DMS153 treated with DMSO at 0.1 percent for 48 hours (cell line): ENCODE measurements around the gene ATG4C.

Experiments
- DNase-seq: peaks from one replicate; lab custom pipeline; 2025; ENCODE audit not compliant: unreplicated experiment; lab: John Stamatoyannopoulos, UW

The ATG4C gene

GRCh38 chr1:62836856-62837540 lies 53.1 kb downstream of the ATG4C start:
- no peak for DNase-seq

DNA sequence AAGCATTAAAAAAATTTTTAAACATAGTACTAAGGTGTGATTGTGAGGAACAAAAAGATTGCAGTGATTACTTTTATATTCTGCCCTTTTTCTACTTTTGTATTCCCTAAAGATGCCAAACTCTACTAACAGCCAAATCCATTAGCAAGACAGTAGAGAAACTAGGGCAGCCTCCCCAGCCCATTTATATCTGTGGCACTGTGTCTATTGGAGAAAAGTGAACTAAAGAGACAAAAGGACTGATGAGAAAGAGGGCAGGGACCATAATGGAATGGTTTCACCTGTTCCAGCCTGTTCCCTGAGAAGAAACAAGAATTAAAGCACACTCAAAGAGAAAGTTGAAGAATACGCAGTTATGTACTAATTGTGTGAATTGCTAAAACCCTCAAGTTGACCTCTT lies 56.6 kb downstream of the ATG4C start:
- no peak for DNase-seq

DNA sequence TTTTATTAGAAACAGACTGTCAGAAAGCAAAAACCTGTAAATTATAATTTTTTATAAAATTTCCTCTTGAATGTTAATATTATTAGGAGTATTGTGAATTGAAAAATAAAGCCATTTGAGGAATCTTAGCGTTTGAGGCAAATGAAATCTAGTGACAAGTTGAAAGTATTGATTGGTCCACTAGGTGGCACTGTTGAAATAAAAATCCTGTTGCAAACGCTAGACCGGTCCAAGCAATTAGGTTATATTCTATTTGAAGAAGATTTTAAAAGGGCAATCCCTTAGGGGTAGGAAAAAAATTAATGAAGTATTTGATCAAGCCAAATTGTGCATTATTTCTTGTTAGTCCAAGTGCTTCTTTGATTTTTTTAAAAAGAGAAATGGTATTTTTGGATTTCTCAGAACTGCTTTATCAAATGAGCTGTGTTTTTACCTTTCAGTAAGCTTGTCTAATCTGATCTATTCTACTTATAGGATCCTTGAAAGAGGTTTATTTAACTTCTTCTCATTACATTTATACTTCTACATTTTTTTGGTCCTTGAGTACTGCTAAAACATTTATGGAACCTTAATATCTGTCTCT lies 57.7 kb downstream of the ATG4C start:
- DNase-seq, result peak; percentile 59

DNA sequence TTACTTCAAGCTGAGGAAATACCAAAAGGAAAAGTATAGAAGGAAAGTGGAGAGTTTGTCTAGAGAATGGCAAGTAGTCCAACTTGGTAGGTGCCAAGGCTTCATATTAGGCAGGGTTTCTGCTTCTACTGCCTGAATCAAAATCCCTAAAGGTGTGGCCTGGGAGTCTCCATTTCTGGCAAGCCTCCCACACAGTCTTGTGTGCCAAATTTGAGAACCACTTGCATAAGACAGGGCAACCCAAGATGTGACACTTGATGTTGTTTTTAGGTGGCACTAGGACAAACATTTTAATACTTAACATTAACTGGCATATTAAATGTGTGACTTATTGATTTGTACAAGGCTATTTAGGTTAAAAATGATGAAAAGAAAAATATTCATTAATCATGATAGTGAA lies 60.1 kb downstream of the ATG4C start:
- no peak for DNase-seq

DNA sequence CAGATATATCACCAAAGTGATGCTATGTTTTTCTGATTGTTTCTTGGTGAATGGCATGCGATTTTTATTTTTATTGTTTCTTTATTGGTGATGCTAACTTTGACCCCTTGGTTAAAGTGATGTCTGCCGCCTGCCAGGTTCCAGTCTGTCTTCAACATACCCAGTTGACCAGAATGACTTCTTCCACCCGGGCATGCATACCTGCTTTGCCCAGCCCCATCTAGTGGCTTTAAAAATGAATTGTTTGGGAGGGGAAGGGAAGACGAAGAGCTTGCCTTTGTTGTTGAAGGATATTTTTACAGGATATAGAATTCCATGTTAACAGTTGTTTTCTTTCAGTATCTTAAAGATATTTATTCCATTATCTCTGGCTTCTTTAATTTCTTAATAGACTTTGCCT lies 65.1 kb downstream of the ATG4C start:
- no peak for DNase-seq

DNA sequence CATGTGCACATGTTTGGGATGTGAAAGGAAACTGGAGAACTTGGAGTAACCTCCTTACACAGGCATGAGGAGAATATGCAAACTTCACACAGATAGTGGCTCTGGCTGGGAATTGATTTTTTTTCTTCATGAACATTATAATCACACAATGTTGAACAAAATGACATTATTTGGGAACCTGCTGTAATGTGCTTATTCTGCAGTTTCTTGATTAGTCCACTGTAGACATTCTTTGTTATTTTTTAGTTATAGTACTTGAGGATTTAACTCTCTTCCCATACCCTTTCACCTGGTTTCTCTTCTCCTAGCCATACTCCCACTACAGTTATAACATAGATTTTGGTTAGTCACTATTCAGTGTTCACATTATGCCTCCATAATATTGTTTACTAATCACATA lies 68.3 kb downstream of the ATG4C start:
- DNase-seq, result no peak

DNA sequence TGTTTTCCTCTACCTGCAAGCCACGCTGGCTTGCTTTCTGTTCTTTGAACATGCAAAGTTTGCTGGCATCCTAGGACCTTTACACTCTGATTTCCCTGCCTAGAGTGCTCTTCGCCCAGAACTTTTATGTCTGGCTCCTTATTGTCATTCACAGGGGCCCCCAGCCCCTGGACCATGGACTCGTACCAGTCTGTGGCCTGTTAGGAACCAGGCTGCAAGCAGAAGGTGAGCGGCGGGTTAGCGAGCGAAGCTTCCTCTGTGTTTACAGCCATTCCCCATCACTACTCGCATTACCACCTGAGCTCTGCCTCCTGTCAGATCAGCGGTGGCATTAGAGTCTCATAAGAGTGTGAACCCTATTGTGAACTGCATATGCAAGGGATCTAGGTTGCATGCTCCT lies 73.0 kb downstream of the ATG4C start:
- no peak for DNase-seq

DNA sequence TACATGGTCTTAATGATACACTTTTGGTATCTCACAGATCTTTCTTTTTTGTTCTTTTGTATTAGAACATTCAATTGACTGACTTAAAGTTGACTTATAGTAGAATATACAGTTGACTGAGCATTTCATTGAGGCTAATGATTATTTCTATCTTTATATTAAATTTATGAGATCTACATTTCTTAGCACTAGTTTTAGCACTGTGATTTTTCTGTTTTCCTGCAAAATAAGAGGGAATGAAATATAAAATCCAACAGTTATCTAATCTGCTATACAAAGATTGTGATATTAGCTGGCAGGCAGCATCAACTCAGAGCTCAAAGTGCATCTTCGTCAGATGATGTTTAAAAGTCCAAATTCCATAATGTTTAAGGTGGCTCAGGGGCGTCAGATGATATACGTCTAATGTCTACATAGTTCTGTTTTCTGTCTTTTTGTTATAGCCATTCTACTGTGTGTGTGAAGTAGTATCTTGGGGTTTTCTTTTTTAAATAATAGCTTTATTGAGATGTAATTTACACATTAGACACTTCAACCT lies 85.4 kb downstream of the ATG4C start:
- no peak for DNase-seq

DNA sequence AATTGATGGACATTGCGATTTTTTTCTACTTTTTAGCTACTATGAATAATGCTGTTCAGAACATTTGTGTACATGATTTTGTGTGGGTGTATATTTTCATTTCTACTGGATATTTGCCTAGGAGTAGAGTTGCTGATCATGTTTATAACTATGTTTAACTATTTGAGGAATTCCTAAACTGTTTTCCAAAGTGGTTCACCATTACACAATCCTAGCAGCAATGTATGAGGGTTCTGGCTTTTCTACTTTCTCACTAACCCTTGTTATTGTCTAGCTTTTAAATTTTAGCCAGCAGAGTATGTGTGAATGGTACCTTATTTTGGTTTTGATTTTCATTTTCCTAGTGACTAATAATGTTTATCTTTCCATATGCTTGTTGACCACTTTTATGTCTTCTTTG lies 86.2 kb downstream of the ATG4C start:
- DNase-seq, result no peak

GRCh38 chr1:62875676-62876075 lies 91.7 kb downstream of the ATG4C start:
- no peak for DNase-seq

DNA sequence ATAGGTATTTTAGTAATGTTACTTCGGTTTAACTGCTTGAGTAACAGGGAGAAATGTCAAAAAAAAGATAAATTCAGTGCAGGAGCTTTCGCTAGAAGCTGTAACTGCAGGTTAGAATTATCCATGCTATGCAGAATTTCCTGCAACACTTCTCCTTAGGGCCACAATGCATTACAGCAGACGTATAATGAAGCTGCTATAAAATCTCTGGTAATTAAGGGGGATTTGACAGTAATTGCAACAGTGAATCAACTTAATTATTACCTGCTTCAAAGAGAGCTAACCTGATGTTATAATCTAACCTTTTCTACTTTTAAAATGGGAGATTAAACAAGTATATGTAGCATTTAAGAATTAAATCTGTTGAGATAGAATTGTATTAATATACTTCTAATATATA lies 92.6 kb downstream of the ATG4C start:
- DNase-seq, result no peak

DNA sequence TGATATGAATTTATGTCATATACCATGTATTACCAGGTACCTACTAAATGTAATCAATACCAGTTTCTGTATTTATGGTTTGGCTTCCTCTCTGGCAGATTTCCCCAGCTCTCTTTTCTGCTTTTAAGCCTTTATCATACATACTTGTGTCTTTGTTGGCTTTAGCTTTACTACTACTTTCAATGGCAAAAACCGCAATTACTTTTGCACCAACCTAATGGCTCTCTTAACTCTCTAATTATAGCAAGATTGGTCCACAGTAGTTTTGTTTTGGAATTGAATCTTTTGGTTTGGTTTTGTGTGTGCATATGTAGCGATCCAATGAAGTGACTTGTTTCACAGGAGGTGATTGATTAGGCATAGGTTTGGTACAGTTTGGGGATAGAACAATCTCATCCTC lies 93.6 kb downstream of the ATG4C start:
- DNase-seq, result no peak

DNA sequence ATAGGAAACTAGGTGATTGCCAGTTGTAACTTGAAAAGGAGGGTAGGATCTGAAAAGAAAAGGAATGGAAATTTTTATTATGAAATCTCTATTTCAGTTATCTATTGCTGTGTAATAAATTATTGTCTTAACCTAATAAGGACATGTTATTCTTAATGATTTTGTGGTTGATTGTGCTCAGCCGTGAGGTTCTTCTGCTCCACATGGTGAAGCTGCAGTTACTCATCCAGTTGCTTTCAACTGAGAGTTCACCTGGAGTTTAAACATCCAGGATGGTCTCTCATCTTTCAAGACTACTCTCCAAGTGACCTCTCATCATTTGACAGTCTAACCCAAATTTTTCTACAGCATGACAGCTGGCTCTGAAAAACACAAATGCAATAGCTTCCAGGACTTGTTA lies 96.0 kb downstream of the ATG4C start:
- no peak for DNase-seq

DNA sequence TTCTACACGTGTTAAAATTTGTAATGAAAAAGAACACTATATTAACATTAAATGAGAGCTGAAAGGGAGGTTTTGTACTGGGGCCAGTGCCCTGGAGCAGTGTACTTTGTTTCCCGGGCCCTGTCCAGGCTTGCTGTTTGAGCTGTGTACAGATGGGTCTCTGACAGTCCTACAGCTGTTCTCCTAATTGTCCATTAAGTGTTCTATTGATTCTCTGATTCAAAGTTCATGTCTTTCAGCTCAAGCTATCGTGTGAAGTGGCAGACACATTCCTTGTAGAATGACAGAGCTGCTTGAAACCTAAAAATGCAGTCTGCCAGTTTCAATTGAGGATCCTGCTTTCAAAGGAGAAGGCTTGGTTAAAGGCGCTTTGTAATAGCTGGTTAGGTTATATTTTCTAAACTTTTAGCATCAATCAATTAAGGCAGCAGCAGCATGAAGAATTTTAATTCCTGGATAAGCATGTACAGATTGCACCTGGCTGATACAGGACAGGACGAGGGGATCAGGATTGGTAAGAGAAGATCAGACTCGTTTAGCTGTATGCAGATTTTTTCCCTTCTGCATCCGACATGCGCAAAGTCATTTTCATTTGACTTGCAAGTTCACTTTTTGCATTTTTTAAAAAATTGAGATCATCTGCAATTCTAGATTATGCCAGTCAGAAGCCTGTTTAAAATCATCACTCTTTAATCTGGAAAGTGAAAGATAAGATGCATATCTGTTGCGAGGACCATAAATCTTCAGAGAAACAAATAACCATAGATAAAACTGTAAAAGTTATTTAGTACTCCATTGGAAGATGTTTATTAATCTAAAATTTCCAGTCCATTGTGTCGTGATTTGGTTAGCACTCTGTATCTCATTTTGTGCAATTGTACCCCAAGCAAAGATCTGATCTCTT lies 98.5 kb downstream of the ATG4C start:
- DNase-seq, result peak; percentile 38

- DNase-seq, result no peak
These were observed 100.3 kb downstream of the ATG4C start for GRCh38 chr1:62884156-62884740.

- DNase-seq, result no peak
These were observed 104.0 kb downstream of the ATG4C start for GRCh38 chr1:62887799-62888507.

- DNase-seq, result no peak
These were observed 108.1 kb downstream of the ATG4C start for GRCh38 chr1:62891956-62892562.

DNA sequence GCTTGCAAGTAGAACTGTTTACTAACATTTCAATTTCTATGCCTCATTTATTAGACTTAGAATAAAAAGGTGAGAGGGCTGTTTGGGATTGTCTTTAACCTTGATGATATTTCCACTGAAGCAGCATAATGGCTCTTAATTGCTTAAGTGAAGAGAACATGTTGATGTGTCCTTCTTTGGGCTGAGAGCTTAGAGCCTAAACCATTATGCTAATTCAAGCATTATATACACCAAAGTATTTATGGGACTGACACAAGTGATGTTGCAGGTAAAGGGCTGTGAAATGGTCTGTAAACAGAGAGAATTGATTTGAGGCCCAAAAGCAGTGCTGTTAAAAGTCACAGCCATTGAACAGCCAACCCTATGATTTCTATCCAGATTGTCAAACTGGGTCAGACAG lies 113.9 kb downstream of the ATG4C start:
- DNase-seq, result no peak

DNA sequence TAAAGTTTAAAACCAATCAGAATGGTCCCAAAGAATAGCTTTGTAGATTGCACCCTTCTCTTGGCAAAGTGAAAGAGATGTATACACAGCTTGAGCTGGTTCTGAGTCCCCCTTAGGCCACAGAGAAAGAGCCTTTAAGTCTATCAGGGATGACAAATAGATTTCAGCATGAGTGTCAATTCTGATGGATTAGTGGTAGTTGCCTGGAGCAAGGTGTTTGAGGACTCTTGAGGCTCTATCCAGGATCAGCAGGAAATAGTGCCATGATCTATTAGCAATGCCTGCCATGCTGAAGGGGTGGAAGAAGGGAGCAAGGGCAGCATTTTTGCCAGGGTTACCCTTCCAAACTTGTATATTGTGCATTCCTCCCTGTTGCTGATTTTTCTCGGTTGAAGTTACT lies 116.6 kb downstream of the ATG4C start:
- DNase-seq, result no peak

GRCh38 chr1:62901650-62902049 lies 117.7 kb downstream of the ATG4C start:
- DNase-seq, result no peak
